Skin epidermis (tissue), 12 donors: ENCODE data around the gene LSM5.
"Not testable (repeated sequence)": the region's sequence is repeated elsewhere in the genome, so short reads cannot be mapped to it uniquely, and the experiment has no call there.

Experiments
- H3K27ac ChIP-seq, 21 experiments: fragments of 200-600 bp; sonication (generic) in 11 of 21; one replicate each; pipeline ENCODE4 v1.5.0; 2020; ENCODE audit warnings: mild to moderate bottlenecking in 3 of 21, inconsistent platforms in 2 of 21, moderate library complexity in 2 of 21
- H3K4me3 ChIP-seq, 7 experiments: fragments of 200-600 bp; sonication (generic) in 2 of 7; one replicate each; pipeline ENCODE4 v1.5.0; 2020; ENCODE audit warnings: inconsistent platforms in 2 of 7, mild to moderate bottlenecking in 2 of 7, moderate library complexity in 1 of 7

LSM5 gene

DNA sequence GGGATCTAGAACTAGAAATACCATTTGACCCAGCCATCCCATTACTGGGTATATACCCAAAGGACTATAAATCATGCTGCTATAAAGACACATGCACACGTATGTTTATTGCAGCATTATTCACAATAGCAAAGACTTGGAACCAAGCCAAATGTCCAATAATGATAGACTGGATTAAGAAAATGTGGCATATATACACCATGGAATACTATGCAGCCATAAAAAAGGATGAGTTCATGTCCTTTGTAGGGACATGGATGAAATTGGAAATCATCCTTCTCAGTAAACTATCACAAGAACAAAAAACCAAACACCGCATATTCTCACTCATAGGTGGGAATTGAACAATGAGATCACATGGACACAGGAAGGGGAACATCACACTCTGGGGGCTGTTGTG lies 20.2 kb downstream of the LSM5 start:
- H3K27ac ChIP-seq, H3K4me3 ChIP-seq: not testable (repeated sequence)

DNA sequence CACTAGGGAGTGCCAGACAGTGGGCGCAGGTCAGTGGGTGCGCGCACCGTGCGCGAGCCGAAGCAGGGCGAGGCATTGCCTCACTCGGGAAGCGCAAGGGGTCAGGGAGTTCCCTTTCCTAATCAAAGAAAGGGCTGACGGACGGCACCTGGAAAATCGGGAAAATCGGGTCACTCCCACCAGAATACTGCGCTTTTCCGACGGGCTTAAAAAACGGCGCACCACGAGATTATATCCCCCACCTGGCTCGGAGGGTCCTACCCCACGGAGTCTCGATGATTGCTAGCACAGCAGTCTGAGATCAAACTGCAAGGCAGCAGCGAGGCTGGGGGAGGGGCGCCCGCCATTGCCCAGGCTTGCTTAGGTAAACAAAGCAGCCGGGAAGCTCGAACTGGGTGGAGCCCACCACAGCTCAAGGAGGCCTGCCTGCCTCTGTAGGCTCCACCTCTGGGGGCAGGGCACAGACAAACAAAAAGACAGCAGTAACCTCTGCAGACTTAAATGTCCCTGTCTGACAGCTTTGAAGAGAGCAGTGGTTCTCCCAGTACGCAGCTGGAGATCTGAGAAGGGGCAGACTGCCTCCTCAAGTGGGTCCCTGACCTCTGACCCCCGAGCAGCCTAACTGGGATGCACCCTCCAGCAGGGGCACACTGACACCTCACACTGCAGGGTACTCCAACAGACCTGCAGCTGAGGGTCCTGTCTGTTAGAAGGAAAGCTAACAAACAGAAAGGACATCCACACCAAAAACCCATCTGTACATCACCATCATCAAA lies 25.4 kb downstream of the LSM5 start:
- H3K4me3 ChIP-seq, H3K27ac ChIP-seq: not testable (repeated sequence)

DNA sequence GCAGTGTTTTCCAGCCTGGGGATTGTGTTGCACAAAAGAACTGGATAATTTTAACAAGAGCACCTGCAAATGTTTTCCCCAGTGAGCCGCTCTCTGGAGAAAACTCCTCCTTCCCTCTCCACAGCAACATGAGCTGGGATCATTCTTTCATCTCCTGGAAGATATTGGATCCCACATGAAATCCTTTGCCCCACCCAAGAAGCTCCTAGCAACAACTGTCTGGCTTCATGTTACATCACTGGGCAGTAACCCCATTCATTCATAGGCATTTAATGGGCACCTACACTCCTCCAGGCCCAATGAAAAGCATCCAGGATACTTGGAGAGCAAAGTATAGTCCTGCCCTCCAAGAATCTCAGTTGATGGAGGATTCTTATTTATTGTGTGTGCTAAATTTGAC lies 27.2 kb downstream of the LSM5 start:
- H3K27ac ChIP-seq = no peak overlapping the region
- no peak overlapping the region for H3K4me3 ChIP-seq

DNA sequence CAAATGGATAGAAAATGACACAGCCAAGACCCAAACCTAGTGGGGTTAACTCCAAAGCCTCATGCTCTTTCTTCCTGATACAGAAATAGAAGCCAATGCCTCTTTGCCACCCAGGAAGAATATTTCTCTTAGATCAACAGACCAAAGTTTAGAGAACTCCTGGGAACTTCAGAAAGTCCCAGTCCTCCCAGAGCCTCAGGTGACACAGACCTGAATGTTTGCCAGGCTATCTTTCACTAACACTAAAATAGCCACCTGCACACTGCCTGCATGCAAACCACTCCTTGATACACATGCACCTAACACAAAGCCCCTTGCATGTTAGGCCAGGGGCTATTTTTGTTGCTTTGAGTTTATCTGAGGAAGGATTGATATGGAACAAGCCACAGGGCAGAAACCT lies 27.7 kb downstream of the LSM5 start:
- H3K4me3 ChIP-seq = no peak overlapping the region
- H3K27ac ChIP-seq = no peak overlapping the region

DNA sequence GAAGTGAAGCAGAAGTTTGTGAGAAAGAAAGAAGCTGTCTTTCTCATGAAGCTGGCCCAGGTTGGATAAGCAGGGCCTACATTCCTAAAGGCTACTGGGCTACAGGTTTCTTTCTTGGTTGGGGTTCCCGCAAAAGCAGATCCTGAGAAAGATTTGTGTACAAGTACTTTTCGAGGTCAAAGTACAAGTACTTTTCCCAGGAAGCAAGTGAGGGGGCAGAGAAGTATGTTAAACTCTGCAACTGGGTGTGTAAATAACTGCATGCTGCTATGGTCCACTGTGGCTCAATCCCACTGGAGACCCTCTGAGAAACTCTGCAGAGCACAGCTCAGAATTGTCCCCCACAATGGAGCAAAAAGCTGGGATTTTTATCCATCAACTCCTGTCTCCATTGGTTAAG lies 28.7 kb downstream of the LSM5 start:
- H3K4me3 ChIP-seq = no peak overlapping the region
- no peak overlapping the region for H3K27ac ChIP-seq

DNA sequence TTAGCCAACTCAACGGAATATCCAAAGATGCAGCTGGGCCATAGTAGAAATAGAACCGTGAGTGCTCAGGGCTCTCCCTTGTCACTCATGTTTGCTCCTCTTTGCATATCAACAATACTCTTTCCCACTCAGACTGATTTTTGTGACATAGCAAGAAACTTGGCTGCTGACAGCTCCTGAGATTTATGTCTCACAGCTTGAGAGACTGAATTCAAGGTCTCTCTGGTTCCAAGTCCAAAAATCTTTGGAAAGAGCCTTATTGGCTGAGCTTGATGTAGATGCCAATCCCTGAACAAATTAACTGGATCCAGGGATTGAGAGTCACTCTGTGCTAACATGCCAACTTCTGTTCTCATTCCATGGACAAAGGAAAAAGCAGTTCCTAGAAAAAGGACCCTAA lies 30.4 kb downstream of the LSM5 start:
- no peak overlapping the region for H3K4me3 ChIP-seq
- no peak overlapping the region for H3K27ac ChIP-seq

DNA sequence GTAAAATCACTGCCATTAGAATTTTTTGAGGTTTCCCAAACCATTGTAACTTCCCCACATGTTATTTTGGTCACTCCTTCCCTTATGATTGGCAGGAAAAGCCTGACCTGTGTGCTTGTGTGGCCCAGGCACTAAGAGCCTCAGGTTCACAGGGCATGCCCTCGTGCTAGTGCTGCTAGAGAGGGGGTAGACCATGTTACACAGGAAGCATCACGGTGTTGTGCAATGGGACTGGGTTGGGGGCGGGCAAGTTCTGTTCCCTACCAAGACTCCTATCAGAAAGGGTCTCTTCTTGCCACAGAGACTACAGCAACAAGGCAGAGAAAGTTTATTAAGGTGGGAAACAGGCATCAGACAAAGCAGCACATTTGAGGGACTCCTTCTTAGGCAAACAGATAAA lies 32.2 kb downstream of the LSM5 start:
- Histone ChIP-seq H3K27ac (no peak overlapping the region), H3K4me3 (no peak overlapping the region)

DNA sequence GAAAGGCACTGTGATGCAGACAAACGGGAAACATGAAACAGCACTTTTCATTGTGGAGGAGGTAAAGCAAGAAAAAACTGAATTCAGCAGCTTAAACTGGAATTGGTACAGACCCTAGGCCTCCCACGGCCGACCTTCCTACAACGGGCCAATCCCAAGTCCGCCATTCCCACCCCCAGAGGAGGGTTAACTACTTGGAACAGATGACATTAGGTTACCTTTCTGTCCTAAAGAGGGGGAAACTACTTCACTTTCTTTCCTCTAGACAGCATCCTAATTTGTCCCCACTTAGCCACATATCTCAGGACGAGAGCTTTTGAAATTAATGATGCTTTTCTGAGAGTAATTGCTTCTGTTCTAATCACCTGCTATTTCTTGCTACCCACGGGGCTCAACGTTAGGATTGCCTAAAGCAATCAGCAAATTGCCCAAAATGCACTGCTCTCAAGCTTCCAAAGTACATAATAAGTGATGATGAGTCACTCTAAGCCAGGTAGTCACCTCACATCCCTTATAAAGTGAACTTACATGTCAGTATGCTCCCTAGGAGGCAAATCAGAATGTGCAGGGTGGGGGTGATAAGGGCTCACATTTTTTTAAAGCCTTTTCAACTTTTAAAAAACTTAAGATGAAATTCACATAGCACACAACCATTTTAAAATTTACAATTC lies 36.7 kb downstream of the LSM5 start:
- no peak overlapping the region for H3K4me3 ChIP-seq
- no peak overlapping the region for H3K27ac ChIP-seq

DNA sequence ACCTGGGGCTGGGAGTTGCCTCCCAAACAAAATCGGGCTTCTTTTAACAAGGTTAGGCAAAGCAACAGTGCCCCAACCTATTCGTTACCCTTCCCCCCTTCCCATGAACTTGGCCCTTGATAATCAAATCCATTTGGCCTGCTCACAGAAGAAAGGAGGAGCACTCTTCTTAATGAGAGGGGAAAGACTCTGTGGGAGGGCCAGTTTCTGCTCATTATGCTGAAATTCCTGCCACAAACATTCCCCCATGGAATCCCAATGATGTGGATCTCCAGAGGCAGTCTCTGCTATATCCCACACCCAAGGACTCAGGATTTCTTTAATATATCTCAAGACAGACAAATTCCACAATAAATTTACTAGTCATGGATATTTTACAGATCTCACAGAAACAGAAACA lies 43.0 kb downstream of the LSM5 start:
- H3K4me3 ChIP-seq = no peak overlapping the region

DNA sequence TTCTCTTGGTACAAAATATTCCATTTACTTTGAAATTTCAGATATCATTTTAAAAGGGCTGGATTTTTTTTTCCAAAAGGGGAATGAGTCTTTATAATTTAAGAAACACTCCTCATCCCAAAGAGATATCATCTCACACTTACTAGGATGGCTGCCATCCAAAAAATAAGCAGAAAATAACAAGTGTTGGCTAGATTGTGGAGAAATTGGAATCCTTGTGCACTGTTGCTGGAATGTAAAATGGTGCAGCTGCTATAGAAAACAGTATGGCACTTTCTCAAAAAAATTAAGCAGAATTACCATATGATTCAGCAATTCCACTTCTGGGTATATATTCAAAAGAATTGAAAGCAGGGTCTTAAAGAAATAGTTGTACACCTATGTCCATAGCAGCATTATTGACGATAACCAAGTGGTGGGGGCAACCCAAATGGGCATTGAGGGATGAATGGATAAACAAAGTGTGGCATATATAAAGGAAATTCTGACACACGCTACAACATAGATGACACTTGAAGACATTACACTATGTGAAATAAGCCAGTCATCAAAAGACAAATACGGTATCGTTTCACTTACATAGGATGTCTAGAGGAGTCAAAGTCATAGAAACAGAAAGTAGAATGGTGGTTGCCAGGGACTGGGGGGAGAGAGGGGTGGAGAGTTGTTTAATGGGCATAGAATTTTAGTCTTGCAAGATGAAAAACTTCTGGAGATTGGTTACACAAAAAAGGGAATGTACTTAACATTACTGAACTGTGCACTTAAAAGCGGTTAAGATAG lies 53.8 kb downstream of the LSM5 start:
- H3K27ac ChIP-seq = no peak overlapping the region
- H3K4me3 ChIP-seq = no peak overlapping the region

More for the DNA sequence above, 43.0 kb downstream of the LSM5 start:
- H3K27ac ChIP-seq = no peak overlapping the region
